ENCODE results near the gene KCNF1. TPM values are rescaled to one million over a fixed set of nuclear protein-coding genes. Genes with fewer than 3 reads are reported as not detected.

The KCNF1 gene
- total and polyA plus RNA-seq, 2 experiments from 2014 or later: 0.67 to 0.87 TPM

DNA sequence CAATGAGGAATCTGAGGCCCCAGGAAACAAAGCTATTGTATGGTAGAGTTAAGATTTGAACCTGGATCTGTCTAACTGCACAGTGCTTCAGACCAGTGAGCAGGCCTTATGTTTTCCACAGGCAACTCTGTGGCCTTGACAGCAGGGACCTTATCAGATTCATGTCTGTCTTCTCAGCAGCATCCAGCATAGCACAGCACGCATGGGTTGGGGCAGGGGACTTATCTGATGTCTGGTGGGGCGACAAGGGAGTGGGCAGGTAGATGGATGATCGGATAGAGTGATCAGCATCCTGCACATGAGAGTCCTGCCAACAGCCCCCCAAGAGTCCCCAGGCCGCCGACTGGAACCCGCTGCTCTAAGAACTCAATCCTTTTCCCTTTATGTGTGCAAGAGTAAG, 28.7 kb upstream of the KCNF1 start:
- 82% methylated on average over 5 of the region's 6 CpGs for WGBS (ENCODE audit: low lambda C conversion rate, missing lambda C conversion rate)
- Histone ChIP-seq H3K27me3 (no peaks in the 10 kb centered on the region), H3K4me3 (no peak overlapping the region), H3K36me3 (replicated peaks; ENCODE audit: insufficient read depth, low read depth) (no peaks in the 10 kb centered on the region), H3K79me2 (no peaks in the 10 kb centered on the region), H2AFZ (no peak overlapping the region), H3K4me2 (peak overlapping the region; percentile 62), H3K27ac (peak overlapping the region; percentile 78), H3K4me1 (ENCODE audit: insufficient read depth) (peaks cover 38% of the 10 kb centered on the region), H3K9me3 (ENCODE audit: low read depth) (no peaks in the 10 kb centered on the region), H4K20me1 (ENCODE audit: insufficient read depth, poor library complexity, severe bottlenecking) (no peaks in the 10 kb centered on the region), H3K9me2 (replicated peaks; ENCODE audit: insufficient read depth) (no peaks in the 10 kb centered on the region)
- no peak for DNase-seq (ENCODE audit: low spot score)
- TF ChIP-seq EZH2 (IDR thresholded peaks at IDR 0.05; ENCODE audit: borderline replicate concordance) (no peak), EZH2phosphoT487 (IDR thresholded peaks at IDR 0.05; ENCODE audit: low read depth, severe bottlenecking, unreplicated experiment) (no peak)

DNA sequence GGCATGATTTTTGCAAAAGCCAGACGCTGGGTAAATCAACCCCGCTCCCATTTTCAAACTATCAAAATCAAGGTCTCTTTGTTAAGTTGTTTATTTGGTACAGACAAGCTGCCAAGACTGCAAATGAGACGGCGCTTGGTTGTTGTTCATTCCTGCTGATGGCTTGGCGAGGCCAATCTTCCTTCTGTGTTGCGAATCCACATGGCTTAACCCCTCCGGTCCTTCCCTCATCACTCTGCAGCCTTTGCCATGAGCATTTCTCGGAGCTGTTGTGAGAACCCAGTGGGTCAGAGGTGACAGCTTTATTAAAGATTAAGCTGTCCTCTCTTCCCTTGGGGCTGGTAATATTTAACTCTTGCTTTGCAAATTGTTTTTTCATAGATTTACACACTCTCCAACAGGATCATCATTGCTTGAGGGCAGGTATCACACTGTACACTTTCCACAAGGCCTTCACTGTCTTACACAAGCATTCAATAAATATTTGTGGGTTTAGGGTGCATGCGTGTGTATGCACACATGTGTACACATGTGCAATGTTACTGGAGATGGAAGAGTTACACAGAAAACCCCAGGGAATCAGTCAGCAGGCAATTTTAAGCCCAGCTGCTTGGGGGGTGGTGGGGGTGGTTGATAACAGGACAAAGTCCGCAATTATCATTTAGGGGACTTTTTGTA, 27.8 kb upstream of the KCNF1 start:
- no peak for DNase-seq (ENCODE audit: low spot score)
- TF ChIP-seq, protein P1, sequence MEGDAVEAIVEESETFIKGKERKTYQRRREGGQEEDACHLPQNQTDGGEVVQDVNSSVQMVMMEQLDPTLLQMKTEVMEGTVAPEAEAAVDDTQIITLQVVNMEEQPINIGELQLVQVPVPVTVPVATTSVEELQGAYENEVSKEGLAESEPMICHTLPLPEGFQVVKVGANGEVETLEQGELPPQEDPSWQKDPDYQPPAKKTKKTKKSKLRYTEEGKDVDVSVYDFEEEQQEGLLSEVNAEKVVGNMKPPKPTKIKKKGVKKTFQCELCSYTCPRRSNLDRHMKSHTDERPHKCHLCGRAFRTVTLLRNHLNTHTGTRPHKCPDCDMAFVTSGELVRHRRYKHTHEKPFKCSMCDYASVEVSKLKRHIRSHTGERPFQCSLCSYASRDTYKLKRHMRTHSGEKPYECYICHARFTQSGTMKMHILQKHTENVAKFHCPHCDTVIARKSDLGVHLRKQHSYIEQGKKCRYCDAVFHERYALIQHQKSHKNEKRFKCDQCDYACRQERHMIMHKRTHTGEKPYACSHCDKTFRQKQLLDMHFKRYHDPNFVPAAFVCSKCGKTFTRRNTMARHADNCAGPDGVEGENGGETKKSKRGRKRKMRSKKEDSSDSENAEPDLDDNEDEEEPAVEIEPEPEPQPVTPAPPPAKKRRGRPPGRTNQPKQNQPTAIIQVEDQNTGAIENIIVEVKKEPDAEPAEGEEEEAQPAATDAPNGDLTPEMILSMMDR (IDR thresholded peaks at IDR 0.05; ENCODE audit: poor library complexity): no peak
- no peak for TF ChIP-seq EZH2phosphoT487 (IDR thresholded peaks at IDR 0.05; ENCODE audit: low read depth, severe bottlenecking, unreplicated experiment)
- no peak for TF ChIP-seq EZH2 (IDR thresholded peaks at IDR 0.05; ENCODE audit: borderline replicate concordance)
- no peaks in the 10 kb centered on the region for H3K9me2 ChIP-seq (replicated peaks; ENCODE audit: insufficient read depth)
- no peaks in the 10 kb centered on the region for H3K9me3 ChIP-seq (ENCODE audit: low read depth)
- no peaks in the 10 kb centered on the region for H3K79me2 ChIP-seq
- peak overlapping the region; percentile 62 for H3K4me2 ChIP-seq
- peaks cover 37% of the 10 kb centered on the region for H3K4me1 ChIP-seq (ENCODE audit: insufficient read depth)
- H2AFZ ChIP-seq: no peak overlapping the region
- H3K36me3 ChIP-seq (replicated peaks; ENCODE audit: insufficient read depth, low read depth): no peaks in the 10 kb centered on the region
- WGBS (ENCODE audit: low lambda C conversion rate, missing lambda C conversion rate): 27% methylated on average over 10 of the region's 10 CpGs
- H4K20me1 ChIP-seq (ENCODE audit: insufficient read depth, poor library complexity, severe bottlenecking): no peaks in the 10 kb centered on the region
- H3K4me3 ChIP-seq: no peak overlapping the region
- no peaks in the 10 kb centered on the region for H3K27me3 ChIP-seq
- H3K27ac ChIP-seq: peak overlapping the region; percentile 78

DNA sequence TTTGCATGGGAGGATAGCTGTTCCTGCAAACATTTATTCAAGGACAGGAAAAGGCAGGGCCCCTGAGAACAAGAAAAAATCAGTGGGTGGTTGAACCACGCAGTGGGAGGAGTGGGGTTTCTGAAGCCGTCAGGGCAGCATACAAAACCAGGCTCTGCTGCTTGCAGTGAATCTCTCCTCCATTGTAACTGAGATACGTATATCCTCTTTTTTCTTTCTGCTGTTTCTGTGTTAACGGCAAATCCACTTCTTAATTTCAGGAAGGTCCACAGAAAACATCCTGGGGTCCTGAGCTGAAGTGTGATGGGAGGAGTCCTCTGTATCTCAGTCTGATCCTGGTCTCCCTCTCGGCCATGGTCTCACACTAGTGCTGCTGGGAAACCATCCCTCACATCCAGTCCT, 27.2 kb upstream of the KCNF1 start:
- Histone ChIP-seq H3K4me3 (no peak overlapping the region), H2AFZ (no peak overlapping the region), H3K79me2 (no peaks in the 10 kb centered on the region), H3K9me2 (replicated peaks; ENCODE audit: insufficient read depth) (no peaks in the 10 kb centered on the region), H3K9me3 (ENCODE audit: low read depth) (no peaks in the 10 kb centered on the region), H3K4me1 (ENCODE audit: insufficient read depth) (peaks cover 37% of the 10 kb centered on the region), H3K4me2 (peak overlapping the region; percentile 62), H3K27me3 (no peaks in the 10 kb centered on the region), H3K36me3 (replicated peaks; ENCODE audit: insufficient read depth, low read depth) (no peaks in the 10 kb centered on the region), H3K27ac (peak overlapping the region; percentile 78), H4K20me1 (ENCODE audit: insufficient read depth, poor library complexity, severe bottlenecking) (no peaks in the 10 kb centered on the region)
- TF ChIP-seq EZH2phosphoT487 (IDR thresholded peaks at IDR 0.05; ENCODE audit: low read depth, severe bottlenecking, unreplicated experiment): no peak
- TF ChIP-seq, protein P1 (IDR thresholded peaks at IDR 0.05; ENCODE audit: poor library complexity): no peak
- no peak for TF ChIP-seq EZH2 (IDR thresholded peaks at IDR 0.05; ENCODE audit: borderline replicate concordance)
- WGBS (ENCODE audit: low lambda C conversion rate, missing lambda C conversion rate): 26% methylated on average over 5 of the region's 5 CpGs
- DNase-seq (ENCODE audit: low spot score): no peak

DNA sequence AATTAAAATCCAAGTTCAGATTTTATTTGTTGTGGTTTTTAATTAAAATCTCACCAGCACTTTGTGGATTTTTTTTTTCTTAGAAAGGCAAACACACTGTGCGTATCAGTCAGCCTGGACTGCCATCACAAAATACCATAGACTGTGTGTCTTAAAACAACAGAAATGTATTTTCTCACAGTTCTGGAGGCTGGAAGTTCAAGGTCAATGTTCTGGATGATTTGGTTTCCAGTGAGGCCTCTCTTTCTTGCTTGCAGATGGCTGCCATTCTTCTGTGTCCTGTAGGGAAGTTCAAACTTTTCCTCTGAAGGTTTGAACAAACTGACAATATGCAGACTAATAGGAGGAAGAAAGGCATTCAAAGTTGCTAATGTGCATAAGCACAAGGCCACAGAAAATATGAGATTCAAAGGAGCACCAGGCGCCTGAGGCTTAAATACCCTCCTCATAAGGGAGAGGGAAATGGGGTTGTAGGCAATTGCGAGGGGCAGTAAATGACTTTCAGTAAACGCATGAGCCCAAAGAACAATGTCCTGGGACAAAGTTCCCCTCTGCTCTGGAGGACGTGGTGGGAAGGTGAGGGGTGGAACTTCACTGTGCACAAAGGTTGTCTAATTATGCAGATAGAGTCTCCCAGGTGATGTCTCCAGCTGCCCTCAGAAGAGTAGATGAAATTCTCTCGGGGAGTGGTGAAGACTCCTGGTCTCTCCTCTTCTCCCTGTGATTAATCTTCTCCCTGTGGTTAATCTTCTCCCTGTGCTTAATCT, 26.5 kb upstream of the KCNF1 start:
- Histone ChIP-seq H3K27ac (peak overlapping the region; percentile 78), H3K4me3 (no peak overlapping the region), H3K9me2 (replicated peaks; ENCODE audit: insufficient read depth) (no peaks in the 10 kb centered on the region), H3K4me2 (peak overlapping the region; percentile 62), H4K20me1 (ENCODE audit: insufficient read depth, poor library complexity, severe bottlenecking) (no peaks in the 10 kb centered on the region), H3K36me3 (replicated peaks; ENCODE audit: insufficient read depth, low read depth) (no peaks in the 10 kb centered on the region), H3K27me3 (no peaks in the 10 kb centered on the region), H3K9me3 (ENCODE audit: low read depth) (no peaks in the 10 kb centered on the region), H3K4me1 (ENCODE audit: insufficient read depth) (peaks cover 37% of the 10 kb centered on the region), H2AFZ (no peak overlapping the region), H3K79me2 (no peaks in the 10 kb centered on the region)
- TF ChIP-seq EZH2phosphoT487 (IDR thresholded peaks at IDR 0.05; ENCODE audit: low read depth, severe bottlenecking, unreplicated experiment) (no peak), EZH2 (IDR thresholded peaks at IDR 0.05; ENCODE audit: borderline replicate concordance) (no peak)
- TF ChIP-seq, protein P1 (IDR thresholded peaks at IDR 0.05; ENCODE audit: poor library complexity): no peak
- DNase-seq (ENCODE audit: low spot score): no peak
- WGBS (ENCODE audit: low lambda C conversion rate, missing lambda C conversion rate): 71% methylated on average over 6 of the region's 6 CpGs
